Lower lobe of right lung (tissue), 2 donors: ENCODE measurements around the gene TMEM250. TPM values are rescaled to one million over a fixed set of nuclear protein-coding genes. Genes with fewer than 3 reads are reported as not detected.

ENCODE experiments used
- ATAC-seq, 2 donors: fragments of 200-7000 bp; cut with Tn5 transposase; one replicate each; pipeline ENCODE4 v1.9.1; 2020 to 2022; ENCODE audit warnings: mild to moderate bottlenecking in 2 of 2, moderate library complexity in 2 of 2
- DNase-seq: peaks from one replicate; pipeline ENCODE4 v3.0.0-alpha.2; 2020
- H3K27ac ChIP-seq: fragments of 200-600 bp; one replicate; pipeline ENCODE4 v1.8.0; 2022
- H3K27me3 ChIP-seq: fragments of 200-600 bp; one replicate; pipeline ENCODE4 v1.8.0; 2022; ENCODE audit warnings: low read depth
- H3K36me3 ChIP-seq: fragments of 200-600 bp; one replicate; pipeline ENCODE4 v1.8.0; 2022; ENCODE audit warnings: mild to moderate bottlenecking
- H3K4me1 ChIP-seq: fragments of 200-600 bp; one replicate; pipeline ENCODE4 v1.8.0; 2022
- H3K4me3 ChIP-seq: fragments of 200-600 bp; one replicate; pipeline ENCODE4 v1.8.0; 2022; ENCODE audit warnings: mild to moderate bottlenecking
- H3K9me3 ChIP-seq: fragments of 200-600 bp; one replicate; pipeline ENCODE4 v1.8.0; 2022
- intact Hi-C: fragments of 100-400 bp; cut with DNase I; formaldehyde crosslinking; loops from one replicate; pipeline ENCODE4 v1.11.0; 2022
- total RNA-seq: library from RNA; stranded (reverse); fragmentation: NEBNext Ultra II Directional; extraction: Animal tissue kit (Norgen Biotek cat#: 25700); gene quantifications from one replicate; pipeline ENCODE4 v1.2.1, GENCODE V29; 2021
- TF ChIP-seq, protein P1 (sequence below): fragments of 200-600 bp; IDR thresholded peaks from one replicate; pipeline ENCODE4 v1.8.0; 2022; ENCODE audit warnings: antibody characterized with exemption, mild to moderate bottlenecking
- donor health status: DM: no; HTN: yes; CAD: no; lungs with severe emphysema.

Gene TMEM250
- total RNA-seq, 1 donor from 2014 or later = 31.2 TPM

GRCh38 chr9:136133191-136133958 is 14.7 kb upstream of the TMEM250 start:
- H3K27me3 ChIP-seq = peaks cover 73% of the 10 kb centered on the region
- H3K27ac ChIP-seq = no peak overlapping the region
- no peaks in the 10 kb centered on the region for H3K9me3 ChIP-seq
- peak; percentile 20 to 39 for ATAC-seq
- TF ChIP-seq, protein P1, sequence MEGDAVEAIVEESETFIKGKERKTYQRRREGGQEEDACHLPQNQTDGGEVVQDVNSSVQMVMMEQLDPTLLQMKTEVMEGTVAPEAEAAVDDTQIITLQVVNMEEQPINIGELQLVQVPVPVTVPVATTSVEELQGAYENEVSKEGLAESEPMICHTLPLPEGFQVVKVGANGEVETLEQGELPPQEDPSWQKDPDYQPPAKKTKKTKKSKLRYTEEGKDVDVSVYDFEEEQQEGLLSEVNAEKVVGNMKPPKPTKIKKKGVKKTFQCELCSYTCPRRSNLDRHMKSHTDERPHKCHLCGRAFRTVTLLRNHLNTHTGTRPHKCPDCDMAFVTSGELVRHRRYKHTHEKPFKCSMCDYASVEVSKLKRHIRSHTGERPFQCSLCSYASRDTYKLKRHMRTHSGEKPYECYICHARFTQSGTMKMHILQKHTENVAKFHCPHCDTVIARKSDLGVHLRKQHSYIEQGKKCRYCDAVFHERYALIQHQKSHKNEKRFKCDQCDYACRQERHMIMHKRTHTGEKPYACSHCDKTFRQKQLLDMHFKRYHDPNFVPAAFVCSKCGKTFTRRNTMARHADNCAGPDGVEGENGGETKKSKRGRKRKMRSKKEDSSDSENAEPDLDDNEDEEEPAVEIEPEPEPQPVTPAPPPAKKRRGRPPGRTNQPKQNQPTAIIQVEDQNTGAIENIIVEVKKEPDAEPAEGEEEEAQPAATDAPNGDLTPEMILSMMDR = peak; percentile 28
- DNase-seq = no peak
- H3K4me3 ChIP-seq = peak overlapping the region; percentile 42
- no peaks in the 10 kb centered on the region for H3K36me3 ChIP-seq
- intact Hi-C loops = no loop called here
- H3K4me1 ChIP-seq = peaks cover 7% of the 10 kb centered on the region

- Histone ChIP-seq H3K4me1 (peaks cover 7% of the 10 kb centered on the region), H3K4me3 (peak overlapping the region; percentile 11), H3K27ac (no peak overlapping the region), H3K36me3 (no peaks in the 10 kb centered on the region), H3K9me3 (no peaks in the 10 kb centered on the region), H3K27me3 (peaks cover 73% of the 10 kb centered on the region)
- TF ChIP-seq, protein P1 = no peak
- DNase-seq = no peak
- intact Hi-C loops = no loop called here
- ATAC-seq = no peak
These were observed 13.9 kb upstream of the TMEM250 start for GRCh38 chr9:136132512-136133050.

GRCh38 chr9:136131629-136132511 is 13.2 kb upstream of the TMEM250 start:
- Histone ChIP-seq H3K27me3 (peaks cover 68% of the 10 kb centered on the region), H3K4me3 (no peak overlapping the region), H3K4me1 (peaks cover 7% of the 10 kb centered on the region), H3K27ac (no peak overlapping the region), H3K9me3 (no peaks in the 10 kb centered on the region), H3K36me3 (no peaks in the 10 kb centered on the region)
- intact Hi-C loops = no loop called here
- TF ChIP-seq, protein P1 = no peak
- ATAC-seq (no peak), DNase-seq (no peak)

DNA sequence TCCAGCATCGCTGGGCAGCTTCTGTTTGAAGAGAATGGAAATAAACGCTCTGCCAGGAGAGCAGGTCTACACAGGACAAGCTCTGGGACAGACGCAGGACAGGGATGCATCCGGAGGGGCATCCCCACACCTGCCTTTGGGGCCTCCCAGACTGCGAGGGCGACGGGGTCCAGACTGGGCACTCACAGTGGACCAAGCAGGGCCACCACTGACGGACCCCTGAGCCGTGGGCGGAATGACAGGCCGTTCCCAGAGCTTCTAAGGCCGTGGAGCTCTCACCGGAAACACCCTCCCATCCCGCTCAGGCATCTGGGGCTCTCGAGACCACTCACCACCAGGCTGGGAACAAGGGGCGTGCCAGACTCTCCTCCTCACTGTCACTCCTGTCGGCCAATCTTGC is 10.5 kb upstream of the TMEM250 start:
- TF ChIP-seq, protein P1 = no peak
- H3K4me3 ChIP-seq = no peak overlapping the region
- intact Hi-C loops = no loop called here
- H3K27me3 ChIP-seq = peaks cover 49% of the 10 kb centered on the region
- DNase-seq (no peak), ATAC-seq (no peak)
- no peak overlapping the region for H3K27ac ChIP-seq
- H3K9me3 ChIP-seq = no peaks in the 10 kb centered on the region
- H3K4me1 ChIP-seq = peaks cover 7% of the 10 kb centered on the region
- no peaks in the 10 kb centered on the region for H3K36me3 ChIP-seq

GRCh38 chr9:136128436-136128835 is 9.8 kb upstream of the TMEM250 start:
- TF ChIP-seq, protein P1 = no peak
- Histone ChIP-seq H3K4me1 (peaks cover 2% of the 10 kb centered on the region), H3K27me3 (peaks cover 42% of the 10 kb centered on the region), H3K9me3 (no peaks in the 10 kb centered on the region), H3K36me3 (no peaks in the 10 kb centered on the region), H3K27ac (no peak overlapping the region), H3K4me3 (no peak overlapping the region)
- no peak for ATAC-seq
- intact Hi-C loops = no loop called here
- no peak for DNase-seq
